NCI-H2107 treated with DMSO at 0.1 percent for 48 hours (cell line): Measurements from ENCODE around the gene MRPS34.

Experiments used
- DNase-seq: peaks from one replicate; lab custom pipeline; 2025; ENCODE audit not compliant: unreplicated experiment; lab: John Stamatoyannopoulos, UW

The MRPS34 gene

DNA sequence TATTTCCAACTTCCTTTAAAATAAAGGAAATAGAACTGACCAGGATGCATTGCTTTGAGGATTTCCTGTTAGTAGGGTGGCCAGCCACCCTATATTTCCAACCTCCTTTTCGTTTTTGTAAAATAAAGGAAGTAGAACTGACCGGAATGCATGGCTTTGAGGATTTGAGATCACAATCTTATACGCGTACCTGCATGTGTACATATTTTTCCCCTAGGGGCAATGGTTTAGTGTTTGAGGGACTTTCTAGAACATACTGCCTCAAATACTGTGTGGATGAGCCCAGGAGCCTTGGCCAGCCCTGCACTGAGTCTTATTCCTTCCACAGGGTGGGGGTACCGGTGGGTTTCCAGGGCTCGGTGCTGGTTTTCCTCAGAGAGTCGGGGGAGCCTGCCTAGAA lies 41.3 kb downstream of the MRPS34 start:
- no peak for DNase-seq

DNA sequence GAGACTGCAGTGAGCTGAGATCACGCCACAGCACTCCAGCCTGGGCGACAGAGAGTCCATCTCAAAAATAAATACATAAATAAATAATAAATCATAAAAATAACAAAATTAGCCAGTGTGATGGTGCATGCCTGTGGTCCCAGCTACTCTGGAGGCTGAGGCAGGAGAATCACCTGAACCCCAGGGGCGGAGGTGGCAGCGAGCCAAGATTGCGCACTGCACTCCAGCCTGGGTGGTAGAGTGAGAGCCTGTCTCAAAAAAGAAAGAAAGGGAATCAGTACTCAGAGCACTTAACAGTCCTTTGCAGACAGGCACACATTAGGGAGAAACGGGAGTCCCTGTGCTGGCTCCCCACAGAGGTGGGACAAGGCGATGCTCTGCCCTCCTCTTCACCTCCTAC lies 41.9 kb downstream of the MRPS34 start:
- no peak for DNase-seq

DNA sequence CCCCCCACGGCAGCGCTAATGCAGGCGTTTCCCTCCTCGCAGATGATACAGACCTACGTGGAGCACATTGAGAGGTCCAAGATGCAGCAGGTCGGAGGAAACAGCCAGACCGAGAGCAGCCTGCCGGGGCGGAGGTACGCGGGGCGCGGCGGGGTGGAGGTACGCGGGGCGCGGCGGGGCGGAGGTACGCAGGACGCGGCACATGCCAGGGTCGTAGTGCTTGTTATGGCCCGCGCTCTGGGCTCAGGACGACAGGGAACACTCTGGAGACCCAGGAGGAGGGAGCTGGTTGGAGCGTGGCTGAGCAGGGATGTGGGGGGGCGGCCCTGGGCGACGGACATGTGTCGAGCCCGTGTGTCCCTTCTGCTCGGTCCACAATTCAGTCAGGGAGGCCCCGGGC lies 43.5 kb downstream of the MRPS34 start:
- no peak for DNase-seq

DNA sequence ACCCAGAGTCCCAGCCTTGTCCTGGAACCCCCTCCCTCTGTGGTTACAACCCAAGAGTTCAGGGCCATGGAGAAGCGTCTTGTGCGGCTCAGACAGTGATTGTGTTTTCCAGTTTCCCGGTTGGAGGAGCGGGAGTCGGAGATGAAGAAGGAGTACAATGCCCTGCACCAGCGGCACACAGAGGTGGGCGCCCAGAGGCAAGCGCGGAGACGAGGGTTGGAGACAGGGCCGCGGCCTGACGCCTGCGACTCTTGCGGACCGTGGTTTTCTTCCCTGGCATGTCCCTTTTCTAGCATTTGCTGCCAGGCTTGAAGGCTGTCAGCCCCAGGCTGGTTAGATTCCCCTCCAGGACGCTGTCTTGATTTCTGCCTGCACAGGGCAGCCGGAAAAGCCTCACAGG lies 43.9 kb downstream of the MRPS34 start:
- no peak for DNase-seq

DNA sequence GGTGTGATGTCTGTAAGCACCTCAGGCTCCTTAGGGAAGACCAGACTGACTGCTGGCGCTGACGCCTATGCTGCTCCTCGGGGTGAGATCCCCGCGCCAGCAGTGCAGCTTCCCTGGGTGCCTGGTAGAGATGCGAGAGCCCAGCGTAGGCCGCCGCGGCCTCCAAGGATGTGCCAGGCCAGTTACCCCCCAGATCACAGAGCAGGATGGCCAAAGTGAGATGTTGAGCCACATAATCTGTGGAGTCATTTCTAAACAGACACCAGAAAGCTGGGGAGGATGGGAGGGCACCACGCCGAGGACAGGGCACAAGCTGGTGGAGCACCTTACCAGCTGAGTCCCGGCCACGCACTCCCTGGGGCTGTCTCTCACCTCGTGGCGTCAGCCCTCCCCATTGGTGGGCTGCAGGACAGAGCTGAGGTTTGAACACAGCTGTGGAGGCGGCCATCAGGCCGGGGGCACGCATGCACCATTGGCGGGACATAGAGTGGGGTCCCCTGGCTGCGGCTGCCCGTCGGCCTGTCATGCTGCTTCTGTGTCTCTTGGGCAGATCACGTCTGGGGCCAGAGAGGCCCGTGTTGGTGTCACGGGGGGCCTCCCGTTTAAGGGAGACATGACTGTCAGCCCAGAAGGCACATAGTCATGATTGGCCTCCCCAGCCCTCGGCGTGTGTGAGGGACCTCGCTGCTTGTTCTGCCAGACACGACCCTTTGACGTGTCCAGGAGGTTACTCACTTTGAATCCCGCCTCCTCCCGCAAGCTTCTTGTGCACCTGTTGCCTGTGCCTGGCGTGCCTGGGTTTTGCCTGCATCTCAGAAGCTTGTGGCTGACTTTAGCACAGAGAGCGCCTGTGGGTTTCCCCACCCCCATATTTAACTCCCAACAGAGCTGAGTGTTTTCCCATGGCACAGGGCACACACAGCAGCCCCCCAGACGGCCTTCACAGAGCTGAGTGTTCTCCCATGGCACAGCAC lies 45.0 kb downstream of the MRPS34 start:
- DNase-seq: no peak

DNA sequence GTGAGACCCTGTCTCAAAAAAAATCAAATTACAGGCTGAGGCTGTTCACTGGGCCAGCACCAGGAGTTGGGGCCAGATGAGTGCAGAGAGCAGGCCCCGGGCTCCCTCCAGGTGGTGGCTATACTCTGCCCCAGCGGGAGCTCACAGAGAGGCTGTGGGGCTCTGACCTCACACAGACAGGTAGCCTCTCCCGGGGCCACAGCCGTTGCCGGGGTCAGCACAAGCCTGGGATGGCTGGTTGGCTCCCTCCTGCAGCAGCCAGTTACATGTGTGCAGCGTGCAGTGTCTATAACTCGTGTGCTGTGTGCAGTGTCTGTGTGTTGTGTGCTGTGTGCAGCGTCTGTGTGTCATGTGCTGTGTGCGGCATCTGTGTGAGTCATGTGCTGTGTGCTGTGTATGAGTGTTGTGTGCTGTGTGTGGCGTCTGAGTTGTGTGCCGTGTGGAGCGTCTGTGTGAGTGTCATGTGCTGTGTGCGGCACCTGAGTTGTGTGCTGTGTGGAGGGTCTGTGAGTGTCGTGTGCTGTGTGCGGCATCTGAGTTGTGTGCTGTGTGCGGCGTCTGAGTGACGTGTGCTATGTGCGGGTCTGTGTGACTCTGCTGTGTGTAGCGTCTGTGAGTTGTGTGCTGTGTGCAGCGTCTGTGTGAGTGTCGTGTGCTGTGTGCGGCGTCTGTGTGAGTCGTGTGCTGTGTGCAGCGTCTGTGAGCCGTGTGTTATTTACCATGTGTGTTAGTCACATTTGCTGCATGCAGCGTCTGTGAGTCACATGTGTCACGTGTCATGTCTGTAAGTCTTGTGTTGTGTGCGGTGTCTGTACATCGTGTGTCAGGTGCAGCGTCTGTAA lies 46.1 kb downstream of the MRPS34 start:
- no peak for DNase-seq

DNA sequence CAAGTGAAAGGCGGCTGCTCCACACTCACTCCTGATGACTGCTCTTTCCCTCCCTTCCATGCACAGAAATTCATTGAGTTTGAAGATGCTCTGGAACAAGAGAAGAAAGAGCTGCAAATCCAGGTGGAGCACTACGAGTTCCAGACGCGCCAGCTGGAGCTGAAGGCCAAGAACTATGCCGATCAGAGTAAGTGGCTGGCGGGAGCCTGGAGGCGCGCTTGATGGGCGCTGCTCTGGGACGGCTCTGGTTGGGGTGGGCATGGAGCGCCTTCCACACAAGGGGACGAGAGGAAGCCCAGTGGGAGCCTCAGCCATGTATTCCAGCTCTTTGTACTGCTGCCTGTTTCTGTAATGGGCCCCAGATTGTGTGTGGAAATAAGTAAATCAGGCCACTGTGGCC lies 48.4 kb downstream of the MRPS34 start:
- DNase-seq: no peak

DNA sequence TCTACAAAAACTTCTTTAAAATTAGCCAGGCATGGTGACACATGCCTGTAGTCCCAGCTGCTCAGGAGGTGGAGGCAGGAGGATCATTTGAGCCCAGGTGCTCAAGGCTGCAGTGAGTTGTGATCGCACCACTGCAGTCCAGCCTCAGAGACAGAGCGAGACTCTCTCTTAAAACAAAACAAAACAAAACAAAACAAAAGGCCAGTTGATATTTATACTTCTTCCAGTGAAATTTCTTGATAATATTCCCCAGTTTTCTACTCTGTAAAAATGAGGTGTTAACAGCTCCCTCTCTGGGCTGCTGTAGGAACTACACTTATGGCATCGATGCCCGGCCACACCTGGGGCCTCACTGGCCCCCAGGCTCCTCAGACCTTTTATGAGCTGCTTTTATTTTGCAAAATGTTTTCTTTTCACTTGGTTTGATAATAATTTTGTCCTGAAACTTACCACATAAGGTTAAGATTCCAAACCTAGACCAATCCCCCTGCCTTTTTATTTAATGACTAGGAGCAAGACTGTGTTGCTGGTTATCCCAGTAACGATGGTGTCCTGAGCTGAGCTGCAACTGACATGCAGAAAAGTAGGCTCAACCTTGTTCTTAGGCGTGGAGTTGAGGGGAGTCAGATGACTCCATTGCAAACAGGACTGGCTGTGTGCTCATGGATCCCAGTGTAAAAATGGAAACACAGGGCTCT lies 49.3 kb downstream of the MRPS34 start:
- DNase-seq: no peak
